ENCODE results near the gene DHRS13. TPM values are rescaled to one million over a fixed set of nuclear protein-coding genes. Genes with fewer than 3 reads are reported as not detected.

The DHRS13 gene
- total RNA-seq, 3 donors from 2014 or later = 7.1 to 10.1 (median 7.3) TPM

- Histone ChIP-seq H3K4me3 (no peak overlapping the region), H3K9me3 (no peaks in the 10 kb centered on the region), H3K36me3 (ENCODE audit: low read depth) (no peaks in the 10 kb centered on the region), H3K4me1 (ENCODE audit: low read depth) (peaks cover 13% of the 10 kb centered on the region)
- TF ChIP-seq CTCF (IDR thresholded peaks at IDR 0.05) = no peak
- peak in 1 of 3 donors; percentile 38 for DNase-seq
- intact Hi-C loops (cut with DNase I, micrococcal nuclease) = no loop called here
- no peak for ATAC-seq
These were observed 14.0 kb downstream of the DHRS13 start for GRCh38 chr17:28888832-28889231.

GRCh38 chr17:28887871-28888471 is 14.9 kb downstream of the DHRS13 start:
- ATAC-seq (no peak), DNase-seq (no peak)
- Histone ChIP-seq H3K4me3 (no peak overlapping the region), H3K4me1 (ENCODE audit: low read depth) (peaks cover 4% of the 10 kb centered on the region), H3K9me3 (no peaks in the 10 kb centered on the region), H3K36me3 (ENCODE audit: low read depth) (no peaks in the 10 kb centered on the region)
- intact Hi-C loops (cut with DNase I, micrococcal nuclease) = no loop called here
- TF ChIP-seq CTCF (IDR thresholded peaks at IDR 0.05) = no peak

GRCh38 chr17:28885951-28886350 is 16.9 kb downstream of the DHRS13 start:
- H3K36me3 ChIP-seq (ENCODE audit: low read depth) = no peaks in the 10 kb centered on the region
- DNase-seq (no peak), ATAC-seq (no peak)
- intact Hi-C loops (cut with DNase I, micrococcal nuclease) = no loop called here
- H3K9me3 ChIP-seq = no peaks in the 10 kb centered on the region
- no peak overlapping the region for H3K4me3 ChIP-seq
- no peak for TF ChIP-seq CTCF (IDR thresholded peaks at IDR 0.05)
- H3K4me1 ChIP-seq (ENCODE audit: low read depth) = no peaks in the 10 kb centered on the region

- no peak for ATAC-seq
- DNase-seq = no peak
- no peak overlapping the region for H3K4me3 ChIP-seq
- intact Hi-C loops (cut with DNase I, micrococcal nuclease) = no loop called here
- TF ChIP-seq CTCF (IDR thresholded peaks at IDR 0.05) = no peak
- no peaks in the 10 kb centered on the region for H3K4me1 ChIP-seq (ENCODE audit: low read depth)
- H3K36me3 ChIP-seq (ENCODE audit: low read depth) = no peaks in the 10 kb centered on the region
- no peaks in the 10 kb centered on the region for H3K9me3 ChIP-seq
These were observed 17.5 kb downstream of the DHRS13 start for GRCh38 chr17:28885363-28885762.

GRCh38 chr17:28883967-28884702 is 18.7 kb downstream of the DHRS13 start:
- intact Hi-C loops (cut with DNase I, micrococcal nuclease) = no loop called here
- no peak for DNase-seq
- ATAC-seq = no peak

More at GRCh38 chr17:28883967-28884702, 18.7 kb downstream of the DHRS13 start:
- Histone ChIP-seq H3K4me3 (no peak overlapping the region), H3K4me1 (ENCODE audit: low read depth) (no peaks in the 10 kb centered on the region), H3K36me3 (ENCODE audit: low read depth) (no peaks in the 10 kb centered on the region), H3K9me3 (no peaks in the 10 kb centered on the region)
- TF ChIP-seq CTCF (IDR thresholded peaks at IDR 0.05) = no peak

Data from mucosa of descending colon (tissue), 3 donors.